GM18498 (cell line): ENCODE measurements around the gene CHAF1A.

Experiments
- ATAC-seq: cut with Tn5 transposase; IDR thresholded peaks from one replicate; pipeline ENCODE4 v1.9.1; 2021; ENCODE audit warnings: mild to moderate bottlenecking, moderate library complexity; ENCODE audit not compliant: unreplicated experiment

CHAF1A gene

GRCh38 chr19:4487572-4487971, 85.1 kb downstream of the CHAF1A start:
- ATAC-seq, result no peak

DNA sequence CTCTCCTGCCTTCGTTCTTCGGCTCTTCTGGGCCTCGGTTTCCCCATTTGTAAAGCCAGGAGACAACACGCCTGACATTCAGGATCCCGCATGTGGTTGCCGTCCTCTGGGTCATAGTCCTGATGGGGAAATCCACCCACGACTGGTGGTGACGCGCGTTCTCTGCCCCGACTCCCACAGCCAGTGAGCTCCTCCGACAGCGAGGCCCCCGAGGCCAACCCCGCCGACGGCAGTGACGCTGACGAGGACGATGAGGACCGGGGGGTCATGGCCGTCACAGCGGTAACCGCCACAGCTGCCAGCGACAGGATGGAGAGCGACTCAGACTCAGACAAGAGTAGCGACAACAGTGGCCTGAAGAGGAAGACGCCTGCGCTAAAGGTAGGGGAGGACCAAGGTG, 86.1 kb downstream of the CHAF1A start:
- ATAC-seq, result no peak

GRCh38 chr19:4491446-4491845, 89.0 kb downstream of the CHAF1A start:
- ATAC-seq, result no peak

- ATAC-seq, result no peak
Measured at GRCh38 chr19:4492337-4493103, 90.1 kb downstream of the CHAF1A start.
